ENCODE data around the gene TRPC4. TPM values are rescaled to one million over a fixed set of nuclear protein-coding genes. Genes with fewer than 3 reads are reported as not detected.
"Not testable (repeated sequence)": the region's sequence is repeated elsewhere in the genome, so short reads cannot be mapped to it uniquely, and the experiment has no call there.

Gene TRPC4
- total RNA-seq, 2 donors from 2014 or later: not detected

DNA sequence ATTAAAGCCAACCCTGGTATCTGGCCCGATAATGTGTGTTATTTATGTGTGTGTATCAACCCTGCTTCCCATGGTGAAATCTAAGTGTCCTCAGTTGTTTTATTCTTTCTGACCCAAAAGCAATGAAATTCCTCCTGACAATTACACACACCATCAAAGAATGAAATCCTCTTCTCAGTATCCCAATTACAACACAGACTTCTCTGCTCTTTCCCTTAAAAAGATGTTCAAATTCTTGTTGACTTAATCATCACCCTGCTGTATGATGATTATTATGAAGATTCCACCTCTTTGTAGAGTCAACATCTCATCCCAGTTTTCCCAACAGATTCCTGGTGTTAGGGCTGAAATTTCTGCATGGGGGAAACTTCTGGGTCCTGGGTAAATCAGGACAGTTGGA, 8.9 kb upstream of the TRPC4 start:
- ATAC-seq (replicated peaks): no peak
- Mint-ChIP-seq H3K4me3 (no peak overlapping the region), H3K4me1 (no peaks in the 10 kb centered on the region), H3K27ac (no peak overlapping the region), H3K9me3 (peaks cover 7% of the 10 kb centered on the region), H3K36me3 (ENCODE audit: low read depth) (no peaks in the 10 kb centered on the region), H3K27me3 (peaks cover 3% of the 10 kb centered on the region)

DNA sequence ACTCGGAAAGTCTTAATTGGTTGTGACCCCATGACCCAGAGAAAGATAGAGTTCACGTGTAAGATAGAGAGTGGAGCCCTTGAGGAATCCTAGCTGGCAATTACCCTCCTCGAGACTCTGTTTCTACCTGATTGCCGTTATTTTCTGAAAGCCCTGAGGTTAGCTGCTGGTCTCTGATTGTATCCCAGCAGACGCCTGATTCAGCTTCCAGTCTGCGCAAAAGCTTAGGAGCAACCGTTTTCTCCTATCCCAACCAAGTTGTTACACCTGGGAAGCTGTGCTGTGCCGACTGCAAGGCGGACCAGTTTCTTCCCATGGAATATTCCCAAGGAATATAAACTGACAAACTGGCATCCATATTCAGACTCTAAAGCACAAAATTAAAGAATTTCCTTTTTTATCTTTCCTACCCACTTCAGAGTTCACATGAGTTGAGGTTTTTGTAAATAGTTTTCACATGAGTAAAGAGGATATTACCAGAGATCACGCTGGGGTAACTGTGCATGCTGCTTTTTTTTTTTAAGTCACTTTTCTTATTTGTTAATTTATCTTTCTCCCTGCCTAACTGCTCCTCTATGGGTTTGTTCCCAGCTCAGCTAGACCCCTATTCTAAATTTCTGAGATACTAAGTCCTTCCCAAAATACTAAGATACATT, 1.5 kb upstream of the TRPC4 start:
- H3K27me3 Mint-ChIP-seq: peaks cover 28% of the 10 kb centered on the region
- H3K36me3 Mint-ChIP-seq (ENCODE audit: low read depth): peaks cover 5% of the 10 kb centered on the region
- H3K4me3 Mint-ChIP-seq: no peak overlapping the region
- no peak for ATAC-seq (replicated peaks)
- H3K27ac Mint-ChIP-seq: no peak overlapping the region
- H3K4me1 Mint-ChIP-seq: peaks cover 4% of the 10 kb centered on the region
- peaks cover 7% of the 10 kb centered on the region for H3K9me3 Mint-ChIP-seq

DNA sequence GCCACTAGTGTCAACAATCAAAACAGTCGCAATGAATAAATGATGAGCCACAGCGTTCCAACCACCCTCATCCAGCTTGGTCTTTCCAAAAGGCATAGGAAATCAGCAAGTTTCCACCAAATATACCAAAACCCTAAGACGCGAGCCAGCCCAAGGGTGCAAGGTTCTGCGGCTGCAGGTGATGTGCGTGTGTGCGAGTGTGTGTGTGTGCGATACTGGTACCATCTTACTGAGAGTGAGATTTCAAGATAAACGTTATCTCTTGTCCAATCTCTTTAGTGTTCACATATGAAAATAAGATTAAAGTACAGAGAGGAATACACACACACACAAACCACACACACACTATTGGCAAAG, 895 bp upstream of the TRPC4 start:
- Mint-ChIP-seq H3K9me3 (peaks cover 5% of the 10 kb centered on the region), H3K27ac (no peak overlapping the region), H3K27me3 (peaks cover 28% of the 10 kb centered on the region), H3K4me3 (no peak overlapping the region), H3K4me1 (peaks cover 4% of the 10 kb centered on the region), H3K36me3 (ENCODE audit: low read depth) (peaks cover 5% of the 10 kb centered on the region)
- no peak for ATAC-seq (replicated peaks)

DNA sequence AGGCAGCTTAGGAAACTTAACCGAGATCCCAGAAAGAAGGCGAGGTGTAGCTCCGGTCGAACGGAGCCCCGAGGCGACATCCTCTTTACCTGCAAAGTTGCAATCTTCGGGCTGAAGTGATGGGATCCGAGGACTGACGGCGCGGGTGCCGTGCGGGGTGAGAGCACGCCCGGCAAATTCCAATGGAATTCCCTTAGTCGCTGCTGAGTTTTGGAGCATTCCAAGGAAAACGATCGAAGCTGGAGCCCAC, 141 bp downstream of the TRPC4 start:
- Mint-ChIP-seq H3K9me3 (no peaks in the 10 kb centered on the region), H3K4me1 (peaks cover 4% of the 10 kb centered on the region)

DNA sequence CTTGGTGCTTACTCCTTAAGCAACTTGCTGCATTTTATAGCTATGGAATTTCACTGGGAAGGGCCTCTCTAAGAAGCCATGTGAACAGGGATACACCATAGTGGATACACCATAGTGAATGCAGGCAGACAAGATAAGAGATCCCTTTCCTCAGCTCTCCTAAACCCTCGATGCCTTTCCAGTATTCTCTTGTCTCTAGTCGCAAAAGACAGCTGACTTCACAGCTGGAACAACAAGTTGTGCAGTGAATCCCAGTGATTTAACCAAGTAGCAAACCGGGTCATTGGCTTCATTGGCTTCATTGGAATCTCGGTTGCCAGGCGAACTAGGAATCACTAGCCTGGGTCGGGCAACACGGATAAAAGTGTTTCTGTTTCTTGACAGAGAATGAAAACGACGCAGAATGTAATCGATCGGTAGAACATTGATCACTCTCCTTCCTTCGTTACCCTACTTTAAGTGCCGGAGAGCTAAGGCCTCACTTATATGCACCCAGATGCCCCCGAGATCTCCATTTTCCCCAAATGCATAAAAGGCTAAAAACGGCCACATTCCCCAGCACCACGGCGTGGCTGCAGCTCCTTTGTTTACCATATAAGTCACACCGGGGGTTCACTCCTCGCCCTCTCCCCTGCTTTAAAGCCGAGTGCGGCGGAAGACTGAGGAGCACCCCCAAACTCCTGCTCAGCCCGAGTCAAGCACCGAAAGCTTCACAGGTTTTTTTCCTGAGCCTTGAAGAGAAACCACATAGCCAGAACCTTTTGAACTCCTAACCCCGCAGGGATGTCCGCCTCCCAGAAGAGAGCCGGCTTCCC, 674 bp downstream of the TRPC4 start:
- ATAC-seq (replicated peaks): no peak
- no peak overlapping the region for H3K27ac Mint-ChIP-seq
- peaks cover 25% of the 10 kb centered on the region for H3K27me3 Mint-ChIP-seq
- peak overlapping the region; percentile 26 for H3K4me3 Mint-ChIP-seq
- peaks cover 5% of the 10 kb centered on the region for H3K36me3 Mint-ChIP-seq (ENCODE audit: low read depth)
- H3K9me3 Mint-ChIP-seq: no peaks in the 10 kb centered on the region
- peaks cover 4% of the 10 kb centered on the region for H3K4me1 Mint-ChIP-seq

More for the DNA sequence above, 141 bp downstream of the TRPC4 start:
- H3K27ac Mint-ChIP-seq: no peak overlapping the region
- peaks cover 25% of the 10 kb centered on the region for H3K27me3 Mint-ChIP-seq
- H3K4me3 Mint-ChIP-seq: peak overlapping the region; percentile 26
- H3K36me3 Mint-ChIP-seq (ENCODE audit: low read depth): peaks cover 5% of the 10 kb centered on the region
- no peak for ATAC-seq (replicated peaks)

DNA sequence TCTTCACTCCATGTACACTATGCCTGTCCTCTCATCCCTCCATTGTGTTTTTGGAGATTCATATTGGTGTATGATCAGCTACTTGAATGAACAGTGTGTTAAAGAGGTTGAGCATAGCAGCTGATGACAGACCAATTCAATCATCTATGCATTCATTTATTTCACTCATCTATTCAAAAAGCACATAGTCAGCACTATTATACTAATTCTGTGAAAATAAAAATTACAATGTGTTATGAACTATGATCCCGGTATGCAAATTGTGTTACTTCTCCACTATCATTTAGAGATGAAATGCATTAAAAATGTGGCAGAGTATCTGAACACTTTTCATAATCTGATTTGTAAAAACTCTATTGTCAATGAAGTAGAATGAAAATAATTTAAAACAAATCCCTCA, 5.9 kb downstream of the TRPC4 start:
- no peaks in the 10 kb centered on the region for H3K4me1 Mint-ChIP-seq
- H3K27ac Mint-ChIP-seq: no peak overlapping the region
- no peaks in the 10 kb centered on the region for H3K36me3 Mint-ChIP-seq (ENCODE audit: low read depth)
- H3K27me3 Mint-ChIP-seq: peaks cover 3% of the 10 kb centered on the region
- no peak for ATAC-seq (replicated peaks)
- no peak overlapping the region for H3K4me3 Mint-ChIP-seq
- H3K9me3 Mint-ChIP-seq: peaks cover 3% of the 10 kb centered on the region

DNA sequence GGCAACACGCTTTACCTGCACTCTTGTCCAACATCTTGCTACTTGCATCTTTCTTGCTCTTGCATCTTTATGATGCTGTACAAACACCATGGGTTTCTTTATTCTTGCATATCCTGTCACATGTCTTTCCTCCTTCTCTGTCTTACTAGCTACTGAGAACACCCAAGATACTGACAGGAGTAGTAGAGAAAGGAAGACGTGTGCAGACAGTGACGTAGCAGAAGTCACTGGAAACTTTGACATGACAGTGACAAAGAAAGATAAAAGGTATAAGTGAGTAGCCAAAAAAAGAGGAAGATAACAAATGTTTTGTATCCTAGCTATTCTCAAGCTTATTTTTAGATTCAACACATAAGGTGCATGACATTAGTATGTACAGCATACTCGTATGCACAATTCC, 34.2 kb downstream of the TRPC4 start:
- H3K27ac Mint-ChIP-seq: no peak overlapping the region
- no peaks in the 10 kb centered on the region for H3K4me1 Mint-ChIP-seq
- no peak for ATAC-seq (replicated peaks)
- H3K27me3 Mint-ChIP-seq: no peaks in the 10 kb centered on the region
- H3K36me3 Mint-ChIP-seq (ENCODE audit: low read depth): no peaks in the 10 kb centered on the region
- H3K4me3 Mint-ChIP-seq: no peak overlapping the region
- peaks cover 10% of the 10 kb centered on the region for H3K9me3 Mint-ChIP-seq

DNA sequence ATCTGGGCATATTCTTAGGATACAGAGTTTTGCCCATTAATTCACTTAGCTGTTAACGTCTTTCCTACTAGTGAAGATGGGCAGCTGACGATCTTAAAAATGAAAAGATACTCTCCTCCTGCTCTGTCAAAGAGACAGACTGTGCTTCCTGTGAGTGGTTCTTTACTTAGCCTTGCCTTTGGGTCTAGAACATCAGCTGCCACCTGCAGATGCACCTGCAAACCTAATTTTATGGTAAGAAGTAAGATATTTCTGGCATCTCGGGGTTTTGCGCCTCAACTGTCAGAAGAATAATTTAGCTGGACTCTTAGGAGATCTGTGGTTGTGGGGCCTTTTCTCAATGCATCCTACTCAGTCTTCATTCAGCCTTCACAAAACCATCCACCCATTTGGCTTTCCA, 36.2 kb downstream of the TRPC4 start:
- no peak for ATAC-seq (replicated peaks)
- H3K36me3 Mint-ChIP-seq (ENCODE audit: low read depth): no peaks in the 10 kb centered on the region
- H3K9me3 Mint-ChIP-seq: peaks cover 10% of the 10 kb centered on the region
- no peaks in the 10 kb centered on the region for H3K4me1 Mint-ChIP-seq
- no peaks in the 10 kb centered on the region for H3K27me3 Mint-ChIP-seq
- H3K27ac Mint-ChIP-seq: no peak overlapping the region
- H3K4me3 Mint-ChIP-seq: no peak overlapping the region

DNA sequence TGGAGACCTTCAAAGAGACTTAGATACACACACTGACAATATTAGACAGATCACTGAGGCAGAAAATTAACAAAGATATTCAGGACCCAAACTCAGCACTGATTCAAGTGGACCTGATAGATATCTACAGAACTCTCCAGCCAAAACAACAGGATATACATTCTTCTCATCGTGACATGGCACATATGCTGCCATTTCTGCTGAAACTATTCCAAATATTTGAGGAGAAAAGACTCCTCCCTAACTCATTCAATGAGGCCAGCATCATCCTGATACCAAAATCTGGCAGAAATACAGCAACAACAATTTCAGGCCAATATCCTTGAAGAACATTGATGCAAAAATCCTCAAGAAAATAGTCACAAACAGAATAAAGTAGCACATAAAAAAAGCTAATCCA, 53.3 kb downstream of the TRPC4 start:
- Mint-ChIP-seq H3K9me3 (peaks cover 36% of the 10 kb centered on the region), H3K27ac (no peak overlapping the region), H3K4me1 (no peaks in the 10 kb centered on the region), H3K36me3 (ENCODE audit: low read depth) (no peaks in the 10 kb centered on the region), H3K27me3 (no peaks in the 10 kb centered on the region), H3K4me3 (no peak overlapping the region)
- no peak for ATAC-seq (replicated peaks)

DNA sequence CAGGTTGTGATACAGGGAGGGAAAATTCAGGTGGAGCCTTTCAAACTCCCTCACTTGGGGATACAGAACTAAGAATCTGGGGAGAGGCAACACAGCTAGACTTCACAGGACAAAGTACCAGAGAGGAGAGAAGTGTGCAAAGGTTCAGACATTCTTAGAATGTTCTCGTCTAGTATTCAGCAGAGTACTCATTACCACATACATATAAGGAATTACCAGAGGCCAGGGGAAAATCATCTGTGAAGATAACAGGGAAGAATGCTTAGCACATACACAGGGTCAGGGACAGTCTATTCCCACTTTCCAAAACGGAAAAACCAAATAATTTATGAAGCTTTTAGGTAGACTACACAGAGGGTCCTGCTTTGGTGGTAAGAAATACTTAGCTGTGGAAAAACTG, 58.1 kb downstream of the TRPC4 start:
- Mint-ChIP-seq H3K27me3 (no peaks in the 10 kb centered on the region), H3K27ac (no peak overlapping the region), H3K4me3 (no peak overlapping the region), H3K36me3 (ENCODE audit: low read depth) (no peaks in the 10 kb centered on the region), H3K9me3 (peaks cover 13% of the 10 kb centered on the region), H3K4me1 (no peaks in the 10 kb centered on the region)
- no peak for ATAC-seq (replicated peaks)

DNA sequence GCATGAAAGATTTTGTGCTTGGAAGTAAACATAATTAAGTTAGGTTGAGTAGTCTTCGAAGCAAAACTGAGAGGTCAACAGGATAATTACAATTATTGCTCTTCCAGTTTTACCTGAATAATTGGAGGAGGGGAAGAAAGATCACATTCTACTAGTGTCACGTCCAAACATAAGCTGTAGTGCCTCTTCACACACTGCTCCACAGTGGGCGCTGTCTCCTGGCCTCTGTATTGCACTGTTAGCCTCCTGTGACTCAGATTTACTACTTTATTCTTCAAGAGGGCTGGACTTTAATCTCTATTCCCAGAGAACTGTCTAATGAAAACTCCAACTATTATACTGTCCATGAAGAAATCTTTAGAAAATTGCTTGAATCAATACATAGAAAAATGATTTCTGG, 62.9 kb downstream of the TRPC4 start:
- H3K27me3 Mint-ChIP-seq: no peaks in the 10 kb centered on the region
- H3K27ac Mint-ChIP-seq: no peak overlapping the region
- no peak overlapping the region for H3K4me3 Mint-ChIP-seq
- ATAC-seq (replicated peaks): no peak
- peaks cover 14% of the 10 kb centered on the region for H3K9me3 Mint-ChIP-seq
- no peaks in the 10 kb centered on the region for H3K36me3 Mint-ChIP-seq (ENCODE audit: low read depth)
- H3K4me1 Mint-ChIP-seq: no peaks in the 10 kb centered on the region

DNA sequence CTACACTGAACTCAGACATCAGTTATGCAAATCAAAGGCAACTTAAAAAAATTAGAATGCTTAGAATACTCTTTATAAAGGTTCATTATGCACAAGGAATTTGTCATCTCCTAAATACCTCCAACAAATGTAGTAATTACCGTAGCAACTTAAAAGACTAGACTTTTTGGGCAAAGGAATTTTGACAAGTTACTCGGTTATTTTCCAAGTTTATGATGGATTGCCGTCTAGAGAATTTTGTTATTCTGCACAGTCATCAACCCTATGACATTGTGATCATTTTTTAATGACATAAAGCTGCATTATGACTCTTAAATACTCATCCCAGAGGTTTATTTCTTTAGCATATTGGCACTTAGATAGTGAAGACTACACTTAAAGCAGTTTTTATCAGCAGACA, 71.9 kb downstream of the TRPC4 start:
- Mint-ChIP-seq H3K36me3 (ENCODE audit: low read depth) (no peaks in the 10 kb centered on the region), H3K27me3 (no peaks in the 10 kb centered on the region), H3K27ac (no peak overlapping the region), H3K4me1 (no peaks in the 10 kb centered on the region), H3K9me3 (no peaks in the 10 kb centered on the region), H3K4me3 (no peak overlapping the region)
- no peak for ATAC-seq (replicated peaks)

DNA sequence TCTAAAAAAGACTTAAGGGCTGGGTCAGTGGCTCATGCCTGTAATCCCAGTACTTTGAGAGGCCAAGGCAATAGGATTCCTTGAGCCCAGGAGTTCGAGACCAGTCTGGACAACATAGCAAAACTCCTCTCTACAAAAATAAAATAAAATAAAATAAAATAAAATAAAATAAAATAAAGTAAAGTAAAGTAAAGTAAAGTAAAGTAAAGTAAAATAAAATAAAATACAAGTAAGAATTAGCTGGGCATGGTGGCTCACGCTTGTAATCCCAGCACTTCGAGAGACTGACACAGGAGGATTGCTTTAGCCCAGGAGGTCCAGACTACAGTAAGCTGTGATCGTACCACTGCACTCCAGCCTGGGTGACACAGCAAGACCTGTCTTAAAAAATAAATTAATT, 72.8 kb downstream of the TRPC4 start:
- H3K9me3 Mint-ChIP-seq; H3K27me3 Mint-ChIP-seq; H3K4me3 Mint-ChIP-seq; H3K27ac Mint-ChIP-seq; H3K36me3 Mint-ChIP-seq (ENCODE audit: low read depth); H3K4me1 Mint-ChIP-seq; ATAC-seq (replicated peaks): not testable (repeated sequence)

DNA sequence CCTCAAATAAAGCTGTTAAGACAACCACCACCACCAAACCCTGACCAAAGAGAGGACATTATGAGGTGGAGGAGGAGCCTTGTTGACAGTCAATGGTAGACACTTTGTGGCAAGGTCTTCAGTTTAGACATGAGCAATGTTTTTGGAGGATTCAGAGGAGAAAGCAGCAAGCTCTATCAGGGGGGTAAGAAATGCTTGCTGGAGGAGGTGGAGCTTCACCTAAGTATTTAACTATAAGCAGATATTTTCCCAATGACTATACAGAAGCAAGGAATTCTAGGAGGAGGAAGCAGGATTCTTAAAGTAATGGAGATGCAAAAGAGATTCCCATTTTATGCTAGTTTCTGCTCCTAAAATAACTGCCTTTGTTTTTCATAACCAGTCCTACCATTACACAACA, 74.2 kb downstream of the TRPC4 start:
- Mint-ChIP-seq H3K27ac (no peak overlapping the region), H3K27me3 (no peaks in the 10 kb centered on the region), H3K4me3 (no peak overlapping the region), H3K9me3 (no peaks in the 10 kb centered on the region), H3K36me3 (ENCODE audit: low read depth) (no peaks in the 10 kb centered on the region), H3K4me1 (no peaks in the 10 kb centered on the region)
- no peak for ATAC-seq (replicated peaks)

DNA sequence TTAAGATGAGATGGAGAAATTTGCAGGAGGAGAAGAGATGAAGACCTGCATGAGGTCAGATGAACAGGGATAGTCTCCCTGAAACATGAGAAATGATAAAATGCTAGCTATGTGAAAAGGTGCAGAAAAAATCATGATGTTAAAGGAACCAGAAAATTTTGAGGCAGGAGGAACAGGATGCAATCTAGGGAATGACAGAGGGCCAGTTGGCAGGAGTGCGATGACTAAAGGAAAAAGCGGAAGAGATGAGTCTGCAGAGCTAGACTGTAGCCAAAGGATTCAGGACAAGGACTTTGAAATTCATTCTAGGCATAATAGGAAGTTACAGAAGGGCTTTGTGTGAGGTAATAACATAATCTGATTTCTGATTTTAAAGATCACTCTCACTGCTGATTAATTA, 77.9 kb downstream of the TRPC4 start:
- Mint-ChIP-seq H3K4me3 (no peak overlapping the region), H3K27me3 (no peaks in the 10 kb centered on the region), H3K27ac (no peak overlapping the region), H3K4me1 (no peaks in the 10 kb centered on the region), H3K36me3 (ENCODE audit: low read depth) (no peaks in the 10 kb centered on the region), H3K9me3 (no peaks in the 10 kb centered on the region)
- ATAC-seq (replicated peaks): no peak

DNA sequence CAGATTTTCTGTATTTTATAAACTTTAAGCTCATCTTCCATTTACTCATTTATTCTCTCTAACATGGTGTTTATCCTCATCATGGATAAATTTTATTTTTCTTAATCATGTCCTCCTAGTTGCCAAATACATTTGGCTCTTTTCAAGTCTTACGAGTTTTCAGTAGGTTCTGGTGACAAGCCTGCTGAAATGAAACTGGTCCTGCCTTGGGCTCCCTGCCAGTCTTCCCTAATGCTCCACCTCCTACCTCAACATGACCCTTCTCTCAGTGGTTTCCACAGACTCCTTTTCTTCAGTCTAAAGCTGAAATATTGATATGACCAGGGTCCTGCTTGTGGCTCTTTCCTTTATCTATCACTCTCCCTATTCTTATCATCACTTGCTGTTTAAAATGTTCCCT, 81.2 kb downstream of the TRPC4 start:
- Mint-ChIP-seq H3K4me1 (no peaks in the 10 kb centered on the region), H3K27me3 (no peaks in the 10 kb centered on the region), H3K27ac (no peak overlapping the region), H3K9me3 (no peaks in the 10 kb centered on the region), H3K36me3 (ENCODE audit: low read depth) (no peaks in the 10 kb centered on the region), H3K4me3 (no peak overlapping the region)
- no peak for ATAC-seq (replicated peaks)

Data from activated T-helper 17 cell treated with anti-CD3 and anti-CD28 coated beads, Interleukin-2, amount 50 U/mL, for 72 hours (primary cell).